Spinal cord (tissue), 10 donors: ENCODE data around the gene BUB1B. TPM values are rescaled to one million over a fixed set of nuclear protein-coding genes. Genes with fewer than 3 reads are reported as not detected.
"Not testable (repeated sequence)": the region's sequence is repeated elsewhere in the genome, so short reads cannot be mapped to it uniquely, and the experiment has no call there.

Experiments
- DNase-seq, 6 donors: peaks; one replicate each; pipeline versions ENCODE4 v3.0.0 to v3.0.0-alpha.2; 2013 to 2015; ENCODE audit warnings: low spot score in 6 of 6, low read depth in 4 of 6
- H3K27ac ChIP-seq: one replicate; pipeline ENCODE4 v1.5.1; 2013; ENCODE audit warnings: low read depth, low read length, control low read depth
- H3K27me3 ChIP-seq: one replicate; pipeline ENCODE4 v1.6.1; 2013; ENCODE audit warnings: low read length; ENCODE audit not compliant: control insufficient read depth, insufficient read depth
- H3K36me3 ChIP-seq: one replicate; pipeline ENCODE4 v1.6.1; 2013; ENCODE audit warnings: low read length; ENCODE audit not compliant: control insufficient read depth, insufficient read depth
- H3K4me1 ChIP-seq: one replicate; pipeline ENCODE4 v1.6.1; 2013; ENCODE audit warnings: low read length; ENCODE audit not compliant: control insufficient read depth, insufficient read depth
- H3K4me3 ChIP-seq: one replicate; pipeline ENCODE4 v1.5.1; 2013; ENCODE audit warnings: low read depth, low read length, control low read depth
- H3K9me3 ChIP-seq: one replicate; pipeline ENCODE4 v1.6.1; 2013; ENCODE audit warnings: low read length; ENCODE audit not compliant: control insufficient read depth, insufficient read depth
- WGBS: methylation state at CpG from one replicate; pipeline ENCODE4 v1.1.5; 2013; ENCODE audit warnings: missing lambda C conversion rate; ENCODE audit not compliant: insufficient coverage; 5-methylcytosine and 5-hydroxymethylcytosine counted together
- polyA plus RNA-seq, 2 donors: library from polyadenylated mRNA; unstranded; fragments of 120-200 nt; gene quantifications; one replicate each; pipeline ENCODE4 v1.2.1, GENCODE V29; 2013; ENCODE audit not compliant: insufficient read length in 2 of 2
- total RNA-seq, 2 donors: library from RNA; depleted of rRNA in 1 of 2; stranded (reverse); fragments of 120-200 nt in 1 of 2; fragments of >200 nt in 1 of 2; gene quantifications; one replicate each; pipeline versions ENCODE4 v1.2.3 to v1.2.4, GENCODE V29; 2013 to 2014
- donor health status: healthy.

Gene BUB1B
- total and polyA plus RNA-seq, 4 donors = 16.2 to 26.5 (median 20.5) TPM

- 100% methylated on average over 1 of the region's 5 CpGs for WGBS
- not testable (repeated sequence) for H3K27me3 ChIP-seq, H3K9me3 ChIP-seq, H3K27ac ChIP-seq, H3K4me3 ChIP-seq, H3K4me1 ChIP-seq, H3K36me3 ChIP-seq, DNase-seq
These were observed 37.0 kb upstream of the BUB1B start for GRCh38 chr15:40123863-40124262.

GRCh38 chr15:40124333-40124732, 36.5 kb upstream of the BUB1B start:
- not testable (repeated sequence) for H3K27me3 ChIP-seq, H3K4me1 ChIP-seq, H3K36me3 ChIP-seq, DNase-seq, H3K9me3 ChIP-seq, H3K4me3 ChIP-seq, H3K27ac ChIP-seq
- no CpG with 5 or more reads among the region's 3 CpGs for WGBS

- H3K27me3 ChIP-seq, DNase-seq, H3K36me3 ChIP-seq, H3K9me3 ChIP-seq, H3K4me1 ChIP-seq, H3K4me3 ChIP-seq, H3K27ac ChIP-seq: not testable (repeated sequence)
- 20% methylated on average over 2 of the region's 5 CpGs for WGBS
These were observed 36.0 kb upstream of the BUB1B start for GRCh38 chr15:40124807-40125285.

- Histone ChIP-seq H3K9me3 (no peaks in the 10 kb centered on the region), H3K27me3 (no peaks in the 10 kb centered on the region), H3K36me3 (no peaks in the 10 kb centered on the region), H3K4me1 (no peaks in the 10 kb centered on the region), H3K4me3 (no peak overlapping the region), H3K27ac (no peak overlapping the region)
- no peak for DNase-seq
- 100% methylated on average over 1 of the region's 7 CpGs for WGBS
These were observed 34.9 kb upstream of the BUB1B start for GRCh38 chr15:40125950-40126349.

GRCh38 chr15:40128766-40129660, 31.9 kb upstream of the BUB1B start:
- Histone ChIP-seq H3K4me3 (no peak overlapping the region), H3K9me3 (no peaks in the 10 kb centered on the region), H3K4me1 (no peaks in the 10 kb centered on the region), H3K27me3 (no peaks in the 10 kb centered on the region), H3K27ac (no peak overlapping the region), H3K36me3 (no peaks in the 10 kb centered on the region)
- WGBS = 80% methylated on average over 3 of the region's 27 CpGs
- no peak for DNase-seq

GRCh38 chr15:40130118-40130517, 30.8 kb upstream of the BUB1B start:
- H3K27me3 ChIP-seq = no peaks in the 10 kb centered on the region
- WGBS = no CpG with 5 or more reads among the region's 5 CpGs

GRCh38 chr15:40130799-40131502, 29.9 kb upstream of the BUB1B start:
- H3K4me1 ChIP-seq = no peaks in the 10 kb centered on the region
- H3K27me3 ChIP-seq = no peaks in the 10 kb centered on the region
- no peaks in the 10 kb centered on the region for H3K36me3 ChIP-seq
- no peaks in the 10 kb centered on the region for H3K9me3 ChIP-seq
- H3K27ac ChIP-seq = no peak overlapping the region
- H3K4me3 ChIP-seq = no peak overlapping the region
- 96% methylated on average over 8 of the region's 19 CpGs for WGBS
- DNase-seq = no peak

More at GRCh38 chr15:40130118-40130517, 30.8 kb upstream of the BUB1B start:
- DNase-seq = no peak
- no peaks in the 10 kb centered on the region for H3K36me3 ChIP-seq
- H3K9me3 ChIP-seq = no peaks in the 10 kb centered on the region
- H3K4me3 ChIP-seq = no peak overlapping the region
- H3K27ac ChIP-seq = no peak overlapping the region
- H3K4me1 ChIP-seq = no peaks in the 10 kb centered on the region

- Histone ChIP-seq H3K27ac (no peak overlapping the region), H3K4me3 (no peak overlapping the region), H3K4me1 (no peaks in the 10 kb centered on the region), H3K27me3 (no peaks in the 10 kb centered on the region), H3K36me3 (no peaks in the 10 kb centered on the region), H3K9me3 (no peaks in the 10 kb centered on the region)
- WGBS = 89% methylated on average over 7 of the region's 13 CpGs
- DNase-seq = no peak
These were observed 27.3 kb upstream of the BUB1B start for GRCh38 chr15:40133544-40133943.

- Histone ChIP-seq H3K36me3 (no peaks in the 10 kb centered on the region), H3K4me3 (no peak overlapping the region), H3K27me3 (no peaks in the 10 kb centered on the region), H3K4me1 (no peaks in the 10 kb centered on the region), H3K9me3 (no peaks in the 10 kb centered on the region), H3K27ac (no peak overlapping the region)
- DNase-seq = peak in 1 of 6 donors; percentile 65
- 50% methylated on average over 5 of the region's 9 CpGs for WGBS
These were observed 26.0 kb upstream of the BUB1B start for GRCh38 chr15:40134885-40135284.
